Ovary (tissue), 9 donors: ENCODE results near the gene CSNK1G1. TPM values are rescaled to one million over a fixed set of nuclear protein-coding genes. Genes with fewer than 3 reads are reported as not detected.

ENCODE experiments used
- DNase-seq, 5 donors: peaks; one replicate each; pipeline ENCODE4 v3.0.0-alpha.2; 2019 to 2020
- H3K27ac ChIP-seq, 2 donors: fragments of 200-600 bp; one replicate each; pipeline versions ENCODE4 v1.5.1 to v1.8.0; 2019 to 2022
- H3K27me3 ChIP-seq: fragments of 200-600 bp; one replicate; pipeline ENCODE4 v1.8.0; 2022
- H3K36me3 ChIP-seq: fragments of 200-600 bp; sonication (generic); one replicate; pipeline ENCODE4 v1.5.1; 2019
- H3K4me1 ChIP-seq: one replicate; pipeline ENCODE4 v1.8.1; 2013; ENCODE audit warnings: mild to moderate bottlenecking, moderate library complexity; ENCODE audit not compliant: insufficient read depth
- H3K4me3 ChIP-seq: fragments of 200-600 bp; sonication (generic); one replicate; pipeline ENCODE4 v1.5.1; 2017
- H3K9me3 ChIP-seq, 2 donors: fragments of 200-600 bp in 1 of 2; sonication (generic) in 1 of 2; one replicate each; pipeline versions ENCODE4 v1.5.1 to v1.8.1; 2013 to 2019; ENCODE audit warnings: mild to moderate bottlenecking in 1 of 2, moderate library complexity in 1 of 2
- CTCF ChIP-seq, 3 donors: fragments of 450-650 bp in 2 of 3; fragments of 200-600 bp in 1 of 3; IDR thresholded peaks; one replicate each; pipeline versions ENCODE4 v1.5.1 to v1.8.0; 2016 to 2022; ENCODE audit warnings: antibody characterized with exemption in 3 of 3, mild to moderate bottlenecking in 1 of 3
- EP300 ChIP-seq: sonication (generic); formaldehyde crosslinking; IDR thresholded peaks from one replicate; pipeline ENCODE4 v1.6.1; 2017; ENCODE audit warnings: antibody characterized with exemption
- POLR2A ChIP-seq: fragments of 450-650 bp; IDR thresholded peaks from one replicate; pipeline ENCODE4 v1.6.1; 2017; ENCODE audit warnings: antibody characterized with exemption, mild to moderate bottlenecking, moderate library complexity
- WGBS, 3 donors: extraction: QIAGEN DNeasy Blood & Tissue Kit in 1 of 3; methylation state at CpG; one replicate each; pipeline versions ENCODE4 v1.1.5 to v1.1.7; 2013 to 2017; 5-methylcytosine and 5-hydroxymethylcytosine counted together
- intact Hi-C, 4 donors: fragments of 100-400 bp; cut with DNase I; formaldehyde crosslinking; loops; one replicate each; pipeline versions ENCODE4 v1.11.0 to v1.15.1; 2022 to 2023
- polyA plus RNA-seq, 2 donors: library from polyadenylated mRNA; stranded (reverse); fragments of 200-250 nt in 1 of 2; fragments of 350-450 nt in 1 of 2; fragmentation: Illumina TruSeq in 1 of 2; extraction: RNeasy Lipid Tissue Mini Kit (QIAGEN cat#74804) in 1 of 2; gene quantifications; one replicate each; pipeline ENCODE4 v1.2.3, GENCODE V29; 2013 to 2014
- total RNA-seq, 7 donors: library from RNA; depleted of rRNA in 2 of 7; stranded (reverse); fragments of >200 nt in 2 of 7; fragmentation: NEBNext Ultra II Directional in 3 of 7; extraction: Animal tissue kit (Norgen Biotek cat#: 25700) in 3 of 7; gene quantifications; one replicate each; pipeline versions ENCODE4 v1.1.0 to v1.2.4, GENCODE V29; 2016 to 2023
- donor health status: DM: no; HTN: no; CAD: no; lungs with moderate emphysema.
- donor health status: DM: no; HTN: no; CAD: no.
- donor health status: Bipolar disorder and iron deficiency.
- donor health status: DM: yes; HTN: yes; CAD: no.
- donor health status: DM: no; HTN: no; CAD: no.
- donor health status: DM: yes; HTN: yes; CAD: no.

Gene CSNK1G1
- total and polyA plus RNA-seq, 9 donors: 2.9 to 23.9 (median 14.2) TPM

DNA sequence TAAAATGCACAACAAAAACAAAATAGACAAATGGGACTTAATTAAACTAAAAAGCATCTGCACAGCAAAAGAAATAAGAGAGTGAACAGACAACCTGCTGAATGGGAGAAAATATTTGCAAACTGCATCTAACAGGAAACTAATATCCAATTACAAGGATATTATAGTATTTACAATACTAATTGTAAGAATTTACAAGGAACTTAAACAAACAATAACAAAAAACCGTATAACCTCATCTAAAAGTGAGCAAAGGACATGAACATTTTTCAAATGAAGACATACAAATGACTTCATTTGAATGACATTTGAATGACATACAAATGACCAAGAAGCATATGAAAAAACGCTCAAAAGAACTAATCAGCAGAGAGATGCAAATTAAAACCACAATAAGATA is 66.4 kb downstream of the CSNK1G1 start:
- no peak for TF ChIP-seq EP300
- no peak for TF ChIP-seq POLR2A
- TF ChIP-seq CTCF (IDR thresholded peaks at IDR 0.05): no peak
- WGBS, 3 donors: 83 to 89% (median 86%) methylated on average over 2 of the region's 2 CpGs
- no peaks in the 10 kb centered on the region for H3K4me1 ChIP-seq

GRCh38 chr15:64288999-64289398 is 67.0 kb downstream of the CSNK1G1 start:
- Histone ChIP-seq H3K27ac (no peak overlapping the region), H3K4me1 (no peaks in the 10 kb centered on the region), H3K36me3 (no peaks in the 10 kb centered on the region), H3K4me3 (no peak overlapping the region), H3K27me3 (no peaks in the 10 kb centered on the region), H3K9me3 (no peaks in the 10 kb centered on the region)
- 88 to 93% (median 90%) methylated on average over 8 of the region's 8 CpGs for WGBS, 3 donors
- intact Hi-C loops: no loop called here
- no peak for DNase-seq
- no peak for TF ChIP-seq EP300
- TF ChIP-seq POLR2A: no peak
- no peak for TF ChIP-seq CTCF (IDR thresholded peaks at IDR 0.05)

More for the DNA sequence above, 66.4 kb downstream of the CSNK1G1 start:
- intact Hi-C loops: no loop called here
- H3K4me3 ChIP-seq: no peak overlapping the region
- no peaks in the 10 kb centered on the region for H3K36me3 ChIP-seq
- no peak for DNase-seq
- H3K9me3 ChIP-seq: no peaks in the 10 kb centered on the region
- H3K27ac ChIP-seq: no peak overlapping the region
- no peaks in the 10 kb centered on the region for H3K27me3 ChIP-seq

DNA sequence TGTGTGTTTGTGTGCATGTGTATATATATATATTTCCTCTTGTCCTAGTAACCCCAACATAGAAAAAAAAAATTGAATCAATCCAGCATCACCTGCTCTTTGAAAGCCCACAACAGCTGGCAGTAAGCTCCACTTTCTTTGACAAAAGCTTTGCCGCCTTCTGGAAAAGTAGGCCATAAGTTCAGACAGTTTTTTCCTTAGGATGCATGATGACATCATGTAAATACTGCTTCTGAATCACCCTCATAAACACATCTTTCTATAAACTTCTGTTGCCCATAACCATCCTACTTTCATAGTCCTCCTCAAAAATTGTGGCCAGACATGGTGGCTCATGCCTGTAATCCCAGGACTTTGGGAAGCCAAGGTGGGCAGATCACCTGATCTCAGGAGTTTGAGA is 67.4 kb downstream of the CSNK1G1 start:
- 95 to 100% (median 98%) methylated on average over 1 of the region's 1 CpG for WGBS, 3 donors
- intact Hi-C loops: no loop called here
- DNase-seq: no peak
- no peak overlapping the region for H3K27ac ChIP-seq
- no peak for TF ChIP-seq POLR2A
- no peak for TF ChIP-seq CTCF (IDR thresholded peaks at IDR 0.05)
- TF ChIP-seq EP300: no peak
- no peaks in the 10 kb centered on the region for H3K9me3 ChIP-seq
- no peaks in the 10 kb centered on the region for H3K4me1 ChIP-seq
- no peaks in the 10 kb centered on the region for H3K27me3 ChIP-seq
- no peak overlapping the region for H3K4me3 ChIP-seq
- no peaks in the 10 kb centered on the region for H3K36me3 ChIP-seq

DNA sequence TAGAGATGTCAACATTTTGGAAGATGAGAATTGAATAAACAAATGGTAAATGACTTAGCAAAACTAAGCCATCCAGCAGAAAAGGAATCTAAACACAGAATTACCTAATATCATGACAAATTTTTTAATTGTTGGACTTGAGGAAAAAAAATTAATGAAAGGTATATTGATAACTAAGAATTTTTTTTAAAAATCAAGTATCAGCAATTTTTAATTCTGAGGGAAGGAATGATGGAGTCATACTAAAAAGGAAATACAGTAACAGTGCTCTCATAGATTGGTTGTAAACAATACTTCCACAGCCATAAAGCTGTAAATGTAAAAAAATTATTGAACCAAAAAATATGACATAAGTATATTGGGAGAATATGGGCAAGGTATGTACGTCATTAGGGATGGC is 68.0 kb downstream of the CSNK1G1 start:
- DNase-seq: no peak
- H3K27ac ChIP-seq: no peak overlapping the region
- H3K4me1 ChIP-seq: no peaks in the 10 kb centered on the region
- H3K4me3 ChIP-seq: no peak overlapping the region
- no peaks in the 10 kb centered on the region for H3K36me3 ChIP-seq
- H3K9me3 ChIP-seq: no peaks in the 10 kb centered on the region
- TF ChIP-seq POLR2A (no peak), CTCF (IDR thresholded peaks at IDR 0.05) (no peak), EP300 (no peak)
- 88 to 98% (median 95%) methylated on average over 1 of the region's 1 CpG for WGBS, 3 donors
- H3K27me3 ChIP-seq: no peaks in the 10 kb centered on the region
- intact Hi-C loops: no loop called here

DNA sequence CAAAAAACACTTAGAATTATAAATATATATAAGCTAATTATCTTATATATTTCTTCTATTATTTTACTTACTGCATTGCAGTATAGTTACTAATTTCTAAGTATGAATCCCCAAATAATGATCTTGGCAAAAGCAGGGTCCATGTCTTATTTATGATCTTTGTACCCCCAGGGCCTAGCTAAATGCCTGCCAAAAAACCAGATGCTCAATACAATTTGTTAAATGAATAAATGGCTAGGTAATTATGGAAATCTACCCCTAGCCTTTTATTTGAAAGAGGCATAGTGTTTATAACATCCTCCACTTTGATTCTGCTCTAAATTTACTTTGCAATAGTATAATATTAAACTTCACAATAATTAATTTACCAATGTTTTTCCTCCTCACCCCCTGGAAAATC is 69.5 kb downstream of the CSNK1G1 start:
- intact Hi-C loops: no loop called here
- Histone ChIP-seq H3K4me1 (peaks cover 1% of the 10 kb centered on the region), H3K36me3 (no peaks in the 10 kb centered on the region), H3K9me3 (no peaks in the 10 kb centered on the region), H3K27ac (no peak overlapping the region), H3K4me3 (no peak overlapping the region), H3K27me3 (no peaks in the 10 kb centered on the region)
- no peak for DNase-seq
- TF ChIP-seq CTCF (IDR thresholded peaks at IDR 0.05) (no peak), POLR2A (no peak), EP300 (no peak)
